ENCODE results near the gene DPEP1.
A peak's percentile ranks its signal among the peaks of the same experiment; 100 is the strongest.
"Not testable (repeated sequence)": the region's sequence is repeated elsewhere in the genome, so short reads cannot be mapped to it uniquely, and the experiment has no call there.

Gene DPEP1

DNA sequence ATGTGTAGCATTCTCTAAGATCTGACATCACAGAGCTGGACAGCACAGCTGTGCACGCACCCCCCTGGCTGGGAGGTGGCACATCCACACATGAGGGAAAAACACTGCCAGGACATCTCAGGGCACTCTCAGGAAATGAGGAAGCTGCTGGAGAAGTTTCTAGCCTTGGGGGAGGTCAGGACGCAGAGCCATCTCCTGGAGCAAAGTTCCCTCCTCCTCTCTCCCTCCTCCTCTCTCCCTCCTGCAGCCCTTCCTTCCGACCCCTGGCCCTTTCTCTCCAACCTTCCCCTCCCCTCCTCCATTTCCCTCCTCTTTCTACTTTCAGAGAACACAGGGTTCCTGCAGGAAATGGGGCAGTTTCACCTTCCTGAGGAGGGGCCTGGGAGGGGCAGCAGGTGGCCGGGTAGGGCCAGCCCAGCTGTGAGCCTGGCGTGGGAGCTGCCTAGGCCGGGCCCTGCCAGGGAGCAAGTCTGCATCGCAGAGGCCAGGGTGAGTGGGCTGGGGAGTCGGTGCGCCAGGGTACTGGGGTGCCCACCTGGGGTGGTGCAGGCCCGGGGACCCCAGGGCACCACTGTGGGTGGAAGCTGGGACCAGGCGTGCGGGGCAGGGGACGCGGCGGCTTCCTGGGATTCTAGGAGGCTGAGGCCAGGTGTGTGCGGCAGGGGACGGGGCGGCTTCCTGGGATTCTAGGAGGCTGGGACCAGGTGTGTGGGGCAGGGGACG lies at the start of gene DPEP1:
DPEP1 (plus strand) TSS at position 412 of the 723 bp plus-strand sequence. CDS start 16,769 bp downstream, outside the sequence.
- Histone ChIP-seq H3K9me3 (ENCODE audit: control insufficient read depth, insufficient read depth, low read length) (no peaks in the 10 kb centered on the region), H3K4me1 (ENCODE audit: insufficient read depth, low read length) (peaks cover 5% of the 10 kb centered on the region; the same call in 1 of the 2 replicates), H3K9ac (ENCODE audit: low read depth, low read length) (no peak within 1 kb of the TSS), H3K36me3 (ENCODE audit: insufficient read depth, low read length) (no peaks in the 10 kb centered on the region)

GRCh38 chr16:89564476-89565255 lies 48.8 kb upstream of the DPEP1 start:
- H3K36me3 ChIP-seq (ENCODE audit: insufficient read depth, low read length), result peaks cover 26% of the 10 kb centered on the region
- peaks cover 15% of the 10 kb centered on the region; the same call in 1 of the 2 replicates for H3K4me1 ChIP-seq (ENCODE audit: insufficient read depth, low read length)
- H3K9ac ChIP-seq (ENCODE audit: low read depth, low read length), result peak overlapping the region; percentile 50; the same call in 1 of the 2 replicates
- H3K9me3 ChIP-seq (ENCODE audit: control insufficient read depth, insufficient read depth, low read length), result no peaks in the 10 kb centered on the region

- Histone ChIP-seq H3K9ac (ENCODE audit: low read depth, low read length) (peak overlapping the region; percentile 50), H3K4me1 (ENCODE audit: insufficient read depth, low read length) (peaks cover 15% of the 10 kb centered on the region; the same call in 1 of the 2 replicates), H3K9me3 (ENCODE audit: control insufficient read depth, insufficient read depth, low read length) (no peaks in the 10 kb centered on the region), H3K36me3 (ENCODE audit: insufficient read depth, low read length) (peaks cover 26% of the 10 kb centered on the region)
These were observed 48.3 kb upstream of the DPEP1 start for GRCh38 chr16:89565256-89565505.

GRCh38 chr16:89565506-89566372 lies 47.7 kb upstream of the DPEP1 start:
- Histone ChIP-seq H3K36me3 (ENCODE audit: insufficient read depth, low read length) (peaks cover 26% of the 10 kb centered on the region), H3K9ac (ENCODE audit: low read depth, low read length) (peak overlapping the region; percentile 50), H3K4me1 (ENCODE audit: insufficient read depth, low read length) (peaks cover 15% of the 10 kb centered on the region; the same call in 1 of the 2 replicates), H3K9me3 (ENCODE audit: control insufficient read depth, insufficient read depth, low read length) (no peaks in the 10 kb centered on the region)

DNA sequence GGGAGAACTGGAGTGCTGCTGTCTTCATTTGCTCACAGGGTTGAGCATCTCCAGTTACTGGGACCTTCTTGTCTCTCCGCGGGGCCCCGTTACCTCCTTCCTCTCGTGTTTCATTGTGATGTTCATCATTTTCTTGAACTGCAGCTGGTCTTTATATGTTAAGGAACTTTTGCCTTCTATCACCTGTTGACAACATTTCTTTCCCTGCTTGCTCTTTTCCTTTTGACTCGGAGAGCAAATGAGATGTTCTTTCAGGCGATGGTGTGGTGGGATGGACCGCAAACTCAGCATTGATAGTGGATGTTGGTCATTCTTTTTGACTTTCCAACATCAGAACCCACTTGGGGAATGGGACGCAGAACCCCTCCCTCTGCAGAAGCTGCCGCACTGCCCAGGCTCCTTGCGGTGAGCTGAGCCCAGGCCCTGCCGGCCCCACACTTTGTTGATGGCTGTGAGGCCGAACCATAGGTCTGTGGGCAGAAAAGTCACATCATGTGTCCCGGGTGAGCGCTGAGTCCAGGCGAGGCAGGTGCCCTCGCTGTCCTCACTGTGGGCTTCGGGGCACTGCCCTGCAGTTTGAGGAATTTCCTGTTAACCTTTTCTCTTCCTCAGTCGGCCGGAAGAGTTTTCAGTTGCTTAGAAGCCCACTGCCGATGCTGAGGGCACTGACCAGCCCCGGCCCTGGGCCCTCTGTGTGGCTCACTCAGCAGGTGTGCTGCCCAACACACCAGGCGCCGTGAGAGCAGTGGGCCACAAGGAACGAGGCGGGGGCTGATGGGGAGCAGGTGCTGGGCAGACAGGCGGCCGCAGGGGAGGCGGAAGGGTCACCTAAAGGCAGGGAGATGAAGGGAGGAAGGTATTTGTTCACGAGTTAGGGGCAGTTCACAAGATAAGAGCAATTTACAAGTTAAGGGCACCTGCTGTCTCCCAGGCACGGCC lies 45.5 kb upstream of the DPEP1 start:
- peaks cover 7% of the 10 kb centered on the region; the same call in 1 of the 2 replicates for H3K4me1 ChIP-seq (ENCODE audit: insufficient read depth, low read length)
- no peak overlapping the region for H3K9ac ChIP-seq (ENCODE audit: low read depth, low read length)
- peaks cover 8% of the 10 kb centered on the region for H3K36me3 ChIP-seq (ENCODE audit: insufficient read depth, low read length)
- no peaks in the 10 kb centered on the region for H3K9me3 ChIP-seq (ENCODE audit: control insufficient read depth, insufficient read depth, low read length)

DNA sequence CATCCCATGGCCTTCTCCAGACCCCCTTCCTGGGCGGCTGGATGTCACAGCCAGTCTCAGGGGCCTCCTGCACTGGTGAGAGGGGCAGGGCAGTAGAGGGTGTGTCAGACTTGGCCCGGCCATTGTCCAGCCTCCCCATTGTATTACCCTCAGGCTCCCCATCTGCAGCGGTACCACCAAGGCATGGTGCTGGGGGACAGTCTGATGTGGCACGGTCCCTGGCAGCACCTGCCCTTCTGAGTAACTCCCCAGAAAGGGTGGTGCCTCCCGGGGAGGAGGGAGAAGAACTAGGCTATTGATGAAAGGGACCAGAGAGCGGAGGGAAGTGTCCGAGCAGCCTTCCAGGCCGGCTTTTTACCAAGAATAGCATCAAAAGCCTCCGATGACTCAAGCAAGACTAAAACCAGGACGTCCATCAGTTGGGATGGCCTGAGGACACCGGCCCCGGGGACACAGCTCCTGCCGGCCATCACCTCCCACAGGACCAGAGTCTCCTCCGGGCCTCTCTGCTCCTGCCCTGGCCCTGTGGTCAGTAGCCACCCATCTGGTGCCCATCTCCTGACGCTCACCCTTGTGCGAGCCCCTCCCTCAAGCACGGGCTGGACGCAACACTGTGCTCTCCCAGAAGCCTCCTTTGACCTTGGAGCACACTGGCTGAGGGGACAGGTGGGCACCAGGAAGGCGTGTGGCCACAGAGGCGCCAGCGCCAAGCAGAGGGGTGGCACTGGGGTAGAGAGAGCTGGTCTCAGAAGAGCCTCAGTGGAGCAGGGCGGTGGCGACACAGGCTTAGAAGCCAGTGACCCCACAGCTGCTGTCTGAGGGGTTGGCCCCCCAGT lies 43.7 kb upstream of the DPEP1 start:
- no peaks in the 10 kb centered on the region for H3K9me3 ChIP-seq (ENCODE audit: control insufficient read depth, insufficient read depth, low read length)
- no peaks in the 10 kb centered on the region for H3K36me3 ChIP-seq (ENCODE audit: insufficient read depth, low read length)
- H3K9ac ChIP-seq (ENCODE audit: low read depth, low read length), result no peak overlapping the region
- H3K4me1 ChIP-seq (ENCODE audit: insufficient read depth, low read length), result peaks cover 10% of the 10 kb centered on the region; the same call in 1 of the 2 replicates

DNA sequence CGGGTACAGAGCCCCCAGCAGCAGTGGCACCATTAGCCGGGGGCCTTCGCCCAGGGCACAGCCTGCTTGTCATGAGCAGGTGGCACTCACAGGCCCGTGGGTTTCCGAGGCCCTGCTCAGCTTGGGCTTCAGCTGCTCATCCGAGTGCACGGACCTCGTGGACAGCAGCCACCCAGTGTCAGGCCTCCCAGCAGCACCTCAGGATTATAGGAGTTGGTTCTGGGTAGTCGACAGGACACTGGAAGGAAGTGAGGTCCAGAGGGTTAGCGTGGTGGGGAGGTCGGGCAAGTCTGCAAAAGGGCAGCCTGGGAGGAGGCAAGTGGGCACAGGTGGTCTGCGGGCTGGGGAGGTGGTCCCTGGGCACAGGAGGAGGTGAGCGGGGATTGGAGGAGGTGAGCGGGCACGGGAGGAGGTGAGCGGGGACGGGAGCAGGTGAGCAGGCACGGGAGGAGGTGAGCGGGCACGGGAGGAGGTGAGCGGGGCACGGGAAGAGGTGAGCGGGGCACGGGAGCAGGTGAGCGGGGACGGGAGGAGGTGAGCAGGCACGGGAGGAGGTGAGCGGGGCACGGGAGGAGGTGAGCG lies 43.0 kb upstream of the DPEP1 start:
- no peaks in the 10 kb centered on the region for H3K9me3 ChIP-seq (ENCODE audit: control insufficient read depth, insufficient read depth, low read length)
- no peaks in the 10 kb centered on the region for H3K36me3 ChIP-seq (ENCODE audit: insufficient read depth, low read length)
- no peak overlapping the region for H3K9ac ChIP-seq (ENCODE audit: low read depth, low read length)
- H3K4me1 ChIP-seq (ENCODE audit: insufficient read depth, low read length), result peaks cover 10% of the 10 kb centered on the region; the same call in 1 of the 2 replicates

DNA sequence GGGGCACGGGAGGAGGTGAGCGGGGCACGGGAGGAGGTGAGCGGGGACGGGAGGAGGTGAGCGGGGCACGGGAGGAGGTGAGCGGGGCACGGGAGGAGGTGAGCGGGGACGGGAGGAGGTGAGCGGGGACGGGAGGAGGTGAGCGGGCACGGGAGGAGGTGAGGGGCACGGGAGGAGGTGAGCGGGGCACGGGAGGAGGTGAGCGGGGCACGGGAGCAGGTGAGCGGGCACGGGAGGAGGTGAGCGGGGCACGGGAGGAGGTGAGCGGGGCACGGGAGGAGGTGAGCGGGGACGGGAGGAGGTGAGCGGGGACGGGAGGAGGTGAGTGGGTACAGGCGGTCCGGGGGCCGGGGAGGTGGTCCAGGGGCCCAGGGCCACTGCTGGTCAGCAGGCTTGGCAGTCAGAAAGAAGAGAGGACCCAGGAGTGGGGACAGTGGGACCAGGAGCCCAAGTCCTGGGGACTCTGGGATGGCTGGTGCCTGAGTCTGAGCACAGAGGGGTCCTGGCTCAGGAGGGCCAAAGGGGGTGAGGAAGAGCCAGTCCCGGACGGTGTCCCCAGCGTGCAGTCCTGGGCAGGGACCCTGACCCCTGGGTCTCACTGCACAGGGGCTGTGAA lies 42.4 kb upstream of the DPEP1 start:
- H3K36me3 ChIP-seq (ENCODE audit: insufficient read depth, low read length); H3K9me3 ChIP-seq (ENCODE audit: control insufficient read depth, insufficient read depth, low read length); H3K4me1 ChIP-seq (ENCODE audit: insufficient read depth, low read length); H3K9ac ChIP-seq (ENCODE audit: low read depth, low read length): not testable (repeated sequence)

DNA sequence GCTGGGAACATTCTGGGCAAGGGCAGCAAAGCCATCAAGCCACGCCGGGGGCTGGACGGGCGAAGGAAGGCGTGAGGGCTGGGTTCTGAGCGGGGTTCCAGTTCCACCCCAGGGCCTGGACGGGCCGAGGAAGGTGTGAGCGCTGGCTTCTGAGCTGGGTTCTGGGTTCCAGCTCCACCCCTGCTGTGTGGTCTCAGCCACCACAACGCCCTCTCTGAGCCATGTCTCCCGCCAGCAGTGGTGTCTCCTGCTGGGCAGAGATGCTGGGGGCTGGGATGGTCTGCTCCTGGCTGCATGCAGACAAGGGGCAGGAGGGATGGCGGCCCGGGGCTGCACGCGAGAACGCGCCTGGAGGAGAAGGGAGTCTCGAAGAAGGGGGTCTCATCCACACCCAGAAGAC lies 41.8 kb upstream of the DPEP1 start:
- Histone ChIP-seq H3K36me3 (ENCODE audit: insufficient read depth, low read length) (no peaks in the 10 kb centered on the region), H3K9ac (ENCODE audit: low read depth, low read length) (no peak overlapping the region), H3K4me1 (ENCODE audit: insufficient read depth, low read length) (peaks cover 10% of the 10 kb centered on the region; the same call in 1 of the 2 replicates), H3K9me3 (ENCODE audit: control insufficient read depth, insufficient read depth, low read length) (no peaks in the 10 kb centered on the region)

DNA sequence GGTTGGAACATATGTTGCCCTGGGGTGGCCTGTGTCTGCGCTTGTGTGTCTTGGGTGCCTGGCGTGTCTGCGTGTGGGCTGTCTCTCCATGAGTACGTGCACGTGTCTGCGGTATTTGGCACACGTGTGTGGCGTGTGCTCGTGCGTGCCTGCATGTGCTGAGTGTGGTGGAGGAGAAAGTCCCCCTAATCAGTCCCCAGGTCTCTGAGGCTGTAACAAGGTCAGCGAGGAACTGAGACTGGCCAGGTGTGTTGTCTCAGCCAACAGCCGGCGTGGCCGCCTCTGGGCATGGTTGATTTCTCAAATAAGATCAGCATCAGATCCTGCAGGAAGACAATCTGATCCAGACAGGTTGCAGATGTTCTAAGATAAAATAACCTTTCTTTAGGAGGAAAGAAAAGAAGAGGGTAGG lies 41.4 kb upstream of the DPEP1 start:
- no peaks in the 10 kb centered on the region for H3K36me3 ChIP-seq (ENCODE audit: insufficient read depth, low read length)
- H3K4me1 ChIP-seq (ENCODE audit: insufficient read depth, low read length), result peaks cover 10% of the 10 kb centered on the region; the same call in 1 of the 2 replicates
- H3K9me3 ChIP-seq (ENCODE audit: control insufficient read depth, insufficient read depth, low read length), result no peaks in the 10 kb centered on the region
- no peak overlapping the region for H3K9ac ChIP-seq (ENCODE audit: low read depth, low read length)

GRCh38 chr16:89572485-89573205 lies 40.8 kb upstream of the DPEP1 start:
- Histone ChIP-seq H3K4me1 (ENCODE audit: insufficient read depth, low read length) (peaks cover 10% of the 10 kb centered on the region; the same call in 1 of the 2 replicates), H3K9ac (ENCODE audit: low read depth, low read length) (no peak overlapping the region)

More at GRCh38 chr16:89572485-89573205, 40.8 kb upstream of the DPEP1 start:
- Histone ChIP-seq H3K9me3 (ENCODE audit: control insufficient read depth, insufficient read depth, low read length) (no peaks in the 10 kb centered on the region), H3K36me3 (ENCODE audit: insufficient read depth, low read length) (no peaks in the 10 kb centered on the region)
